HG02759 (cell line): ENCODE results near the gene PITX3.
A peak's percentile ranks its signal among the peaks of the same experiment; 100 is the strongest.

Experiments
- ATAC-seq: cut with Tn5 transposase; IDR thresholded peaks from one replicate; pipeline ENCODE4 v1.9.1; 2021; ENCODE audit warnings: mild to moderate bottlenecking, moderate library complexity; ENCODE audit not compliant: unreplicated experiment

Gene PITX3

DNA sequence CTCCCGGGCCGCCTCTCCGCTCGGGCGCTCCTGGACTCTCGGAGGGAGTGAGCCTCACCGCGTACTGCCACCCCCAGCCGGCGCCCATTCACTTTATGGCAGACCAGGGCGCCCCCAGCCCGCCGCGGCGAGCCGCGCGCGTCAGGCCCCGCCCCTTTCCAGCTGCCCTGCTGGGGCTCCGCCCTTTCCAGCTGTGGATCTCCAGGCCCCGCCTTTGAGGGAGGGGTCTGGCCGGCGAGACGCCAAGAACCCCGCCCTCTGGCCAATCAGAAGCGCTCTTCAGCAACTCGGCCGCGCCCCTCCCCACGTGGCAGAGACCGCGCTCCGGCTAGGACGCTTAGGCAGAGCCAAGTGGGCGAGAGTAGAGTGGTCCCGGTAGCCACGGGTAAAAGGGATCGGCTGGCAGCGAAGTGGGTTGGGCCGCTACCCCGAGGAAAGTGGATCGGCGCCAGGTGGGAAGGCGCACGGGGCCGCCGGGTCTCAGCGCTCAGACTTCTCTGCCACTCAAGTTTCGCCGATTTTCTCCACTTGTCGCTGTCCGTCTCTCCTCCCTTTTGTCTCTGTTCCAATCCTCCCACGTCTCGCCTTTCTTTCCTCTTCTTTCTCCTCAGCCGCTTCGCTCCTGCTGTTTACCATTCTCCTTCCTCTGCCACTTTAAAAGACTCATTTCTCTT lies at the start of gene PITX3:
Gene PITX3 (minus strand): TSS at position 69 of the 674 bp plus-strand sequence. CDS start 9,432 bp downstream, outside the sequence.
- peak; percentile 51 for ATAC-seq

DNA sequence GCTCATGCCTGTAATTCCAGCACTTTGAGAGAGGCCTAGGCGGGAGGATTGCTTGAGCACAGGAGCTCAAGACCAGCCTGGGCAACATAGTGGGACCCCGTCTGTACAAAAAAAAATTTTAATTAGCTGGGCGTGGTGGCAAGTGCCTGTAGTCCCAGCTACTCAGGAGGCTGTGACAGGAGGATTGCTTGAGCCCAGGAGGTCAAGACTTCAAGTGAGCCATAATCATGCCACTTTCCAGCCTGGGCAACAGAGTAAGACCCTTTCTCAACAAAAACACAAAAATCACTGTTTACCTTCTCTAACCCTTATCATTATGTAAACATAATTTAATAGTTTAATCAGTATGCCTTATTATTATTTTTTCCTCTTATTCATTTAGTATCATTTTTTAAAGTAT lies 48.5 kb upstream of the PITX3 start:
- no peak for ATAC-seq

DNA sequence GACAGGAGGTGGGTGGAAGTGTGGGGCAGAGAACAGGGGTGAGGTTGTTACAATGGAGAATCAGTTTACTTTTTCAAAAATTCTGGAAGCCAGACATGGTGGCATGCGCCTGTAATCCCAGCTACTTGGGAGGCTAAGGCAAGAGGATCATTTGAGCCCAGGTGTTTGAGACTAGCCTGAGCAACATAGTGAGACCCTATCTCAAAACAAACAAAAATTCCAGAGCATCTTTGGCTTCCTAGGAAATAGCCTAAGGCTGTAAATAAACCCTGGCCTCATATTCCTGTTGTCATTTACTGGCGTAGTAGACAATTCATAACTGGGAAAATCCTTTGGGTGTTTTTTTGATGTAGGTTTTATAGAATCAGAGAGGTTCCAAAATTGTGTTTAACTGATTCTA lies 48.0 kb upstream of the PITX3 start:
- ATAC-seq, result no peak

DNA sequence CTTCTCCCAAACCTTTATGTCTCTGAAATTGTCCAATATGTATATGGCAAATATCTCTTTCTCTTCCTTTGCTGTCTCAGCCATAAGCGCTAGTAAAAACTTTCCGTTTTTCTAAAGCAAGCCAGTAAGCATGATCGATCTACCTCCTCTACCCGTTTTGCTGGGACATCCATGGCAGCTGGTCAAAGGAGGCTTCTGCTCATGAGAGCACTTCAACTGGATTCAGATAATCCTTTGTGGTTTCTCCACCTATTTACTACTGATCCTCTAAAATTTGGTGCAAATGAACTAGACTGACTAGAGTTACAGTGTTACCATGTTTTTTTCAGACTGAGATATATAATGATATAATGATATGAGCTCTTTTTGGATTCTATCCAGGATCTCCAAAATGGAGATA lies 46.7 kb upstream of the PITX3 start:
- ATAC-seq, result no peak

DNA sequence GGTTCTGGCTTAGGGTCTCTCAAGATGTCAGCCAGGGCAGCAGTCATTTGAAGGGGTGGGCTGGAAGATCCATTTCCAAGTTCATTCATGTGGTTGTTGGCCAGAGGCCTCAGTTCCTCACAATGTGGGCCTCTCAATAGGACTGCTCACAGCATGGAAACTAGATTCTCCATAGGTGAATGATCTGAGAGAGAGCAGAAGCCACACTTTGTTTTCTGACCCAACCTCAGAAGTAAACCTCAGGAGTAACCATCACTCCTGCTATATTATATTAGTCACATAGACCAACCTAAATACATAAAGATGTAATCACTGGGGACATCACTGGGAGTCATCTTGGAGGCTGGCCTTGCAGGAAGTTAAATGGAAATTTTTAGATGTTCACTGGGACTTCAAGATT lies 46.2 kb upstream of the PITX3 start:
- no peak for ATAC-seq

DNA sequence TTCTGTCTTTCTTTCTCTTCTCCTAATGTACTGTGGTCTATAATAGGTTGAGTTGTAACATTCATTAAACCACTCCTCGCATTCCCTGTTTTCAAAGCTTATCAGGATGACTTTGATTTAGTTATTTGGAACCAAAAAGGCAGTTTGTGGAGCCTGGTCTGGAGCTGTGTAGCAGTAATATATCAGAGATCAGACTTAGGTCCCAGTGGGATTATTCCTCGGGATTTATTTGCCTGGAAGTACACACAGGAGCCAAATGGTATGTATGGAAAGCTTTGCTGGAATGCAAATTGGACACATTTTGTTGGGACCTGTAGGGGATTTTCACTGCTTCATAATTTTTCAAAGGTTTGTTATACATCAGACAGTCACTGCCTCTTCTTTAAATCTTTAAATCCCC lies 44.9 kb upstream of the PITX3 start:
- no peak for ATAC-seq

DNA sequence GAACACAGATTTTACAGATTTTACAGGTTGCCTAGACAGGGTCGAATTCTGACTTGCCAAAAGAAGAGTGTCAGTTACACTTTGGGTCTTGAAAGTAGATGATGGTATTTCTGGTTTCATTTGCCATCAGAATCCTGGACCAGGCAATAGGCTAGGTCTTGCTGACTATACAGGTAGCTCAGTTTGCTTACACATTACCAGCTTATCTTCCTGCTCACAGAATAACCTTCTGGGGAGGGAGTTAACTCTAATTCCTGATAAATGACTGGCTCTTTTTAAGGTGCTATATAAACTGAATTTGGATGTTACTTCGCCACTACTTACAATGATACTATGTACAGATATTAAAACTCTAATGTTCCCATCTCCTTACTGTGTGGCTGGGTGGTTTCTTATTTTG lies 43.8 kb upstream of the PITX3 start:
- ATAC-seq, result no peak

DNA sequence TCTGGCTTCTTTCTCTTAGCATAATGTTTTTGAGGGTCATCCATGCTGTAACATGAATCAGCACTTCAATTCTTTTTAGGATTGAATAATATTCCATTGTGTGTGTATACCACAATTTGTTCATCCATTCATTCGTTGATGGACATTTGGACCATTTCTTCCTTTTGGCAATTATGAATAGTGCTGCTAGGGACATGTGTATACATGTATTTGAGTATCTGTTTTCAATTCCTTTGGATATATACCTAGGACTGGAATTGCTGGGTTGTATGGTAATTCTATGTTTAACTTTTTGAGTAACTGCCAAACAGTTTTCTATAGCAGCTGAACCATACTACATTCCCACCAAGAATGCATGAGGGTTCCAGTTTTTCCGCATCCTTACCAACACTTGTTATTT lies 43.2 kb upstream of the PITX3 start:
- ATAC-seq, result no peak

DNA sequence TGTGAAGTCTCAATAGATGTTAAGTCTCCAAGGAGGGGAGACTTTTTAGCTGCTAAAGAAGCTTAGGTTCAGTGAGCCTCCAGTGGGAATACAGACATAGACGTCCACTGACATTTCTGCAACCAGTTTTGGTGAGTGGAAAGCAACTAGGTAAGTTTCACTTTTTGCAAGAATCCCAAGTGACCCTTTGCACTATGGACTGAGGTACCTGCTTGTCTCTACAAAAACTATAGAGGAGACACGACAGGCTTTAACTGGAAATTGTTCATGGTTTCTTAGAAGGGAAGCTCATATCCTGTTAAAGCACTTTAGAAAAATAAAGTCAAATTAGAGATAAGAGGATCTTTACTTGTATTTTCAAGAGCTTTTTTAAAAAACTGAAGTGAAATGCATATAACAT lies 42.6 kb upstream of the PITX3 start:
- ATAC-seq, result no peak

DNA sequence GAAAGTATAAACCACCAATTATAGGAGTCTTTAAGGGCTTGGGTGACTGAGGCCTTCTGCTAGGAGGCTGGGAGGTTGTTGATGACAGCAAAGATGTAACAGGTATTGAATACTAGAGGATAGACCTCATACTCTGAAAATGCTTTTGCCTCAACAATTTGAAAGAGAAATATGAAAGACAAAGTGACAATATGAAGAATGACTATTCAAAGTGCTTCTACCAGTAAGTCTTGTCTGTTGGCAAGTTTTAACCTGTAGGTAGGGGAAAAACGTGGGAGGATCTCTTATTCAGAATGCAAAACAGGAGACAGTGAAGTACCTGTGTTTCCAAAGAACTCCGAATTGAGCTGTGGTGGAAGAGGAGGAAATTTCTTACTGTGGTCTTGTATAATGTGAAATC lies 42.2 kb upstream of the PITX3 start:
- no peak for ATAC-seq

DNA sequence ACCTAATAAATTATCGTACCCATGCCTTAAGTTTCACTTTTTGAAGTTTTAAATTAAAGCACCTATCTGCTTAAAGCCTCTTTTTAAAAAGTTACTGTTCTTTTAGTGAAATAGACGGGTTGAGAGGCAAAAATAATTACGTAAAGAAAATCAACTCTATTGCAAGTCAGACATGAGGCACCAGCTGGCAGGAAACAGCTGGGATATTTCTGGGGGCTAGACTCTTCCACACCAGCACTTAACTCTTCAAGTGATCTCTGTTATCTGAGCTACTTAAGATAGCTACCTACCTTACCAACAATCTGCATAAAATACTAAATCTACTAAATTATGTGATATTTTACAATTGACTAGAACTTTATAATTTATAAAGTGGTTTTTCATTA lies 39.8 kb upstream of the PITX3 start:
- ATAC-seq, result no peak

DNA sequence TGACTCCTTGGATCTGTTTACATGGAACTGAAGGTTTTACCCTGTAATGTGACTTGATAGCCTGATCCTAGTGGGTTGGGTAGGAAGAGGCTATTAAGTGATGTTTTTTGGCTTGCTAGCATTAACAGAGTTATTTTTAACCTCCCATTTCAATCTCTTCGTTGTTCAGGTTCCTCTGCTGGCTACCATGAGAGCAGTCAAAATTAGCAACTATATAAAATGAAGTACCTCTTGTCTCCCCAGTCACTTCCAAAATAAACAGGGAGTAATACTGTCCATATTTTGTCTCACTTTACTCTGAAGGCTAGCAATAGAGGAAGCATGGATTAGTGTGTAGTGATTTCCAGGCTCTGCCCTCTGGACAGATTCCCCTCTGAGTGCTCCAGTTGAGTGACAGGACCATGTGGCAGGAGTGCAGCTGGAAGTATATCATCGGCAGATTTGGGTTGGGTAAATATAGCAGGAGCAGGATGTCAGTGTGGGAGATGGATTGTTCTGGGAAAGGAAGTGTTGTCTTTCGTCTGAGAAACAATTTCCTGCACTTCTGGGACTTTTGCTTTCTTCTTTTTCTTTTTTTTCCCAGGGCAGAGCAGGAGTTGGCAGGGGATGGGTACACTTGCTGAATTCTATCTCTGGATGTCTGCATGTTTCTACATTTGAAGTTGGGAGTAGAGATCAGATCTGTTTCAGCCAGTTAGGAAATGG lies 39.2 kb upstream of the PITX3 start:
- no peak for ATAC-seq

DNA sequence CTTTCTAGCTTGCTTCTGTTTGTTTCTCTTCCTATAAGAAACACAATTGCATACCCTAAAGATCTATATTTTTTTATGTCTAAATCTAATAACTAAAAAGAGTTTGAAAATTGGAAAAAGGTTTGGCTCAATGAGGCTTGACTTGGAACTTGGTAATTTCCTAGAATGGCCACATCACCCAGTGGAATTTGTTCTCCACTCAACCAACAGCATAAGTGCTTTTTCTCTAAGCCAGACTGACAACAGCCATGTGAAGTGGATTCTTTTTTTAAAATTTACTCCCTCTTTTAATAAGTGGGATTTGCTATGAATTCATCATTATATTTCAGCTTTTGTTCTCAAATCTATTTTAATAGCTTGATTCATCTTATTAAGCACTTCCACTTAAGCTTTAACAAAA lies 37.8 kb upstream of the PITX3 start:
- ATAC-seq, result no peak

DNA sequence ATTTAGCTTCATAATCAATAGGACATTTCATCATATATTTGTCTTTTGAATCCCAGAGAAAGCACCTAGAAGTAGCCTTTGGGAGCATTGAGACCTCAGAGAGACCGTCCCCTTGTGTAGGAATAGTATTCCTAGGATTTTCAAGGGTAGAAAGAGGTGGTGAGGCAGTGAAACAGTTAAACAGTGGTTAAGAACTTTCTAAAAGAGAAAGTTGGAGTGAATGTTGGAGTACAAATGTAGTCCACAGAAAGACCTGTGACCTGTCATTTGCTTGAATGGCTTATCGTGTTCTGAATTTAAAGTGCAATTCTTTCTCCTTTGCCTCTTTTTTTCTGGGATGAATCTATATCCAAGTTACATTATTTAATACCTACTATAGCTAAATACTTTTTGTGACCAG lies 34.0 kb upstream of the PITX3 start:
- no peak for ATAC-seq

DNA sequence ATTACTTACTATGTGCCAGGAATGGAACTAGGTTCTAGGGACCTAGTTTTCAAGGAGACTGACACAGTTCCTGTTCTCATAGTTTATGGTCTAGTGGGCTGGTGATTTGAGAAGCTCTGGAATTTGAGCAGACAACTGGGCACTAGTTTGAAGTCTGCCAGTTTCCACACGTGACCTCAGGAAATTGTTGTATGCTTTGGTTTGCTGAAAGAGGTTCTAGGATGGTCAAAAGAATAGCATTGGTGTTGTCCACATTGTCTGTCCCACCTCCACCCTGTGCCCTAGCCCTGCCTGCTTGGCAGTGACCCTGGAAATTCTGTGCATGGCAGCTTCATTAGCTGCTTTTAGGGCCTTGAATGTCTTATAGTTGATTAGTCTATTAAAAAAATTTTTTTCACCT lies 32.8 kb upstream of the PITX3 start:
- no peak for ATAC-seq

DNA sequence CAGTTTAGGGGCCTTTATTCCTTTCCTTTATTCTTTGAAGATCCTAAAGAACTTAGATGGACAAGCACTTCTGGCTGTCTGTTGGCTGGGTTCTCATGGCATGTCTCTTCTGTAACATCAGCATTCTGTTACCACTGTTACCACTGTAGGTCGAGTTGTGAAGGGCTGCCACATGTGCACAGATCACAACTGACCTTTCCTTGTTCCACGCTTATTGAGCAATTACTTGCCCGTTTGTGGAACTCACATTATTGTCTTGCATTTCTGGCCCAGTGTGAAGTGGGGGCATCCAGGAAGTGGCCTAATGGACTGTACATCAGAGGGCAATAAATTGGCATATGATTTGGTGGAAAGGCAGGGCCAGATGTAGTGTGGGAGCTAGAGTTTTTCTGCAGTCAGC lies 27.7 kb upstream of the PITX3 start:
- ATAC-seq, result no peak

DNA sequence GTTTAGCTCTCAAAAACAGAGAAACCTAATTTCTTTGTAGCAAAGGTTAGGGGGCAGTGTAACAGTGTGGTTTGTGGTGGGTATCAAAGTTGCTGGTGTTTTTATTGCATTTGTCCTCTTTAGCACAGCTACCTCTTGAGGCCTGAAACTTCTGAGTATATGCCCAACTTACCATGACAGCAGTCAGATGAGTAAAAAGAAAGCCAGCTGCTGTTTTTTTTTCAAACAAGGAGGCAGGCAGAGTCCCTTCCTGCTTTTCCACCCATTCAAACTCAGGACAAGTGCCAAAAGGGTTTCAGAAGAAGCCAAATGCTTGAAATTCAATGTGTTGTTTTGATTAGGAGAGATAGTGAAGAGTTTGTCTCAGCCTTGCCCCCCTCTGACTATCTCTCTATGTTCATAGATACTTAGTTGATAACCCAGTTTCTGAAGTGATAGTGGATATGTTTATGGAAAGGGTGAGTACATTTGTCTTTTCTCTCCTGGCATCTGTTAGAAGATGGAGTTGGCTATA lies 27.1 kb upstream of the PITX3 start:
- ATAC-seq, result no peak

DNA sequence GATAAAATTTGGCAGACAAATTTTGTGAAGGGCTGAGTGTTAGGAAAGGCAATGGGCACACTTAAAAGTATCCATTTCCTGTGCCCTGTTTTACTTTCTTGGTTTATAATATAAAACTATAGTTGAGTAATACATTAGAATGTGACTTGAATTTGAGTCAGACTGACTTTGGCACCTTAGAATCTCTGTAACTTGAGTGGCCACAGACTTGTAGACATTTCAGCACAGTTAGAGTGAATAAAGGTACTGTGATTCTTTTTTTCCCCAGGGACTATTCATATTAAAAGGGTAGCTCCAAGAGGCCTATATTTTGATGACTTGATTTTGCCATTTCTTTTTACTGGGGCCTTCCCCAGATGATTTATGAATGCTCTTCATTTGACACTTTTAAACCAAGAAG lies 26.4 kb upstream of the PITX3 start:
- no peak for ATAC-seq

DNA sequence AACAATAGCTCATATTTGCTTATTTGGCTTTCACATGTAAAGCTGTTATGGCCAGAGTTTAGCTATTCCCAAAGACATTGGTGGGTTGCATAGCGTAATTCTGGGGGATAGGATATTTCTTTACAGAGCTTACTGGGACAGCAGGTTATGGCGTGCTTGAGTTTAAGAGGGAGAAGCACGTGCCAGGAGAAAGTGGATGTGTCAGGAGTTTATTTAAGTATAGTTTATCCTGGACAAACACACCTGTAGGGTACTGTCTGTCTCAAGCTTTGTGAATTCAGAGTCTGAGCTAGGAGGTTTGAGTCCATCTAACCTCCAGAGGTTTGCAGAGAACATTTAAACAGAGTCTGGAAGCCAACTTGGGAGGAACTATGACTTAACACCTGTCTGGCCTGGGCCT lies 25.4 kb upstream of the PITX3 start:
- ATAC-seq, result no peak

DNA sequence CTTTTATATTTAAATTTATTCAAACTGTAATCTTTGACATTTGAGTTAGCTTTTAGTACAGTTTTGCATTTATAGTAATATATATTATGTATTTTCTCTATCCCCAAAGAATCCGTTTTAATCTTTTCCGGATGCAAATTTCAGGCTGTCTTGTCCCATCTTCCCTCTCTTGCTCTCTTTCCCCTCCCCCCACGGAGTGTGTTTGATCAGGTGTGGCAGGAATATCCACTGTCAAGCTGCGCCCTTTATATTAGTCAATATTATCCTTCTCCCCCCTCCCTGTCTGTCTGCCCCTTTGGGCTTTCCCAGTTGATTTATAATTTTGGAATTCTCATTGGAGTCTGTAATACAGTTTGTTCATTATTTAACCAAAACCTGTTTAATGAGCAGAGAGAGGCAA lies 23.1 kb upstream of the PITX3 start:
- no peak for ATAC-seq

DNA sequence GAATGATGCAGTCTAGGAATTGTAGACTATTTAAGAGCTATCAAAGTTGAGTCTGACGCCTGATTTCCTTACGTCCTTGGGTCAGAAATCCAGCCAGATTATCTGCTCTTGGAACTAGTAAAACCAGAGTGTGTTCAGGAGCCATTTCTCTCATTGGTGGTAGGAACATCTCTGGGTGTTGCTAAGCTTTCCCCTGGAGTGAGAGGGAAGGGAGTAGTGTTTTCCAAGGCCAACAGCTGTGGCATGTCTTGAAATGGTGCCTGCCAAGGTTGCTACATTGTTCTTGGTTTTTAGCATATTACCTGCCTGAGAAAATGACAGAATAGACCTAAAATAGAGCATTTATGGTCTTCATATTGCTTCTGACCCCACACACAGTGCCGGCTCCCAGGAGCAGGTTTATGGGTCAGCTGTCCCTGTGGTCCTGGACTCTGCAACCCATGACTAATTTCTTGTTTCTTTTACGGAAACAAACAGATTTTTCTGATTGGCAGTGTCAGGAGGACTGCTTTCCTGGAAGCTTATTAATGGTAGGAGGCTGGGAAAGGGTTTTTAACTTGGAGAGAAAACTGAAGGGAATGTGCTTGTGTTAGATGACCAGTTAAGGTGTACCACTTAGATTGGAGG lies 21.5 kb upstream of the PITX3 start:
- no peak for ATAC-seq

DNA sequence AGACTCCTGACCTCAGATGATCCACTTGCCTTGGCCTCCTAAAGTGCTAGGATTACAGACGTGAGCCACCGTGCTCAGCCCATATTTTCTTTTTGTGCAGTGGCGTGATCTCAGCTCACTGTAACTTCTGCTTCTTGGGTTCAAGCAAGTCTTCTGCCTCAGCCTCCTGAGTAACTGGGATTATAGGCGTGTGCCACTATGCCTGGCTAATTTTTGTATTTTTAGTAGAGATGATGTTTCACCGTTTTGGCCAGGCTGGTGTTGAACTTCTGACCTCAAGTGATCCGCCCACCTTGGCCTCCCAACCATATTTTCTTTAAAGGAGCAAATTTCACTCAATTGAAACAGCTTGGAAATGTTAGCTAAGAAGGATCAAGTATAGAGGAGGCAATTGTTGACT lies 20.5 kb upstream of the PITX3 start:
- no peak for ATAC-seq
